HEK293 (cell line): ENCODE data around the gene SYNE1.

Experiments
- CTCF ChIA-PET: fragments of 350-600 bp; formaldehyde crosslinking; extraction: SDS; loops from one replicate; lab custom pipeline; 2021; ENCODE audit warnings: antibody characterized with exemption; lab: Yijun Ruan, JAX
- POLR2A ChIA-PET: fragments of 300-600 bp; formaldehyde crosslinking; extraction: SDS; loops from one replicate; lab custom pipeline; 2020; ENCODE audit warnings: antibody characterized with exemption, inconsistent platforms; lab: Yijun Ruan, JAX
- H3K27ac ChIP-seq: fragments of 200-500 bp; sonication (Bioruptor generic); 2 replicates; pipeline ENCODE4 v1.5.1; 2014; ENCODE audit warnings: low read depth, low read length, control low read depth, inconsistent platforms; ENCODE audit errors: extremely low read depth
- H3K36me3 ChIP-seq, 2 experiments: fragments of 200-500 bp in 1 of 2; sonication (Bioruptor generic) in 1 of 2; 1 replicate in 1 of 2; 2 replicates in 1 of 2; pipeline ENCODE4 v1.5.1; 2014 to 2017; ENCODE audit warnings: inconsistent platforms in 2 of 2, low read length in 2 of 2; ENCODE audit not compliant: control insufficient read depth in 2 of 2, insufficient read depth in 1 of 2
- H3K4me1 ChIP-seq: fragments of 200-500 bp; sonication (Bioruptor generic); 2 replicates; pipeline ENCODE4 v1.5.1; 2014; ENCODE audit warnings: mild to moderate bottlenecking, low read length, inconsistent platforms; ENCODE audit not compliant: control insufficient read depth, insufficient read depth
- H3K4me3 ChIP-seq: 2 replicates; pipeline ENCODE4 v1.5.1; 2011; ENCODE audit warnings: low read depth, mild to moderate bottlenecking, control low read depth, low read length, moderate library complexity
- H3K9me3 ChIP-seq: fragments of 200-500 bp; sonication (Bioruptor generic); 2 replicates; pipeline ENCODE4 v1.5.1; 2014; ENCODE audit warnings: low read depth, low read length, inconsistent platforms; ENCODE audit not compliant: control insufficient read depth, insufficient read depth
- HIC1 ChIP-seq: fragments of 450-650 bp; formaldehyde crosslinking; IDR thresholded peaks from 2 replicates; pipeline ENCODE4 v1.5.1; 2016; ENCODE audit warnings: missing biosample characterization, missing genetic modification characterization
- PRDM1 ChIP-seq: fragments of 450-650 bp; formaldehyde crosslinking; IDR thresholded peaks from 2 replicates; pipeline ENCODE4; 2016; ENCODE audit warnings: missing biosample characterization, missing genetic modification characterization
- PRDM10 ChIP-seq: fragments of 450-650 bp; formaldehyde crosslinking; IDR thresholded peaks from 2 replicates; pipeline ENCODE4 v1.5.1; 2016; ENCODE audit warnings: missing biosample characterization, missing genetic modification characterization
- TRIM28 ChIP-seq: IDR thresholded peaks from 2 replicates; pipeline ENCODE4 v1.6.1; 2011; ENCODE audit warnings: low read length, control low read depth, borderline replicate concordance
- TSHZ1 ChIP-seq: fragments of 450-650 bp; formaldehyde crosslinking; IDR thresholded peaks from 2 replicates; pipeline ENCODE4 v1.5.1; 2016; ENCODE audit warnings: missing biosample characterization, missing genetic modification characterization, borderline replicate concordance
- ZBTB17 ChIP-seq: fragments of 450-650 bp; formaldehyde crosslinking; IDR thresholded peaks from 2 replicates; pipeline ENCODE4 v1.5.1; 2016; ENCODE audit warnings: missing biosample characterization, missing genetic modification characterization
- ZBTB20 ChIP-seq: fragments of 450-650 bp; formaldehyde crosslinking; IDR thresholded peaks from 2 replicates; pipeline ENCODE4 v1.5.1; 2016; ENCODE audit warnings: missing biosample characterization, missing genetic modification characterization
- ZBTB21 ChIP-seq: fragments of 450-650 bp; formaldehyde crosslinking; IDR thresholded peaks from 2 replicates; pipeline ENCODE4 v1.5.1; 2017; ENCODE audit warnings: missing biosample characterization, missing genetic modification characterization
- ZFP69B ChIP-seq: fragments of 450-650 bp; formaldehyde crosslinking; IDR thresholded peaks from 2 replicates; pipeline ENCODE4 v1.5.1; 2016; ENCODE audit warnings: missing biosample characterization, missing genetic modification characterization
- ZNF112 ChIP-seq: fragments of 450-650 bp; formaldehyde crosslinking; IDR thresholded peaks from 2 replicates; pipeline ENCODE4 v1.5.0; 2017; ENCODE audit warnings: missing biosample characterization, missing genetic modification characterization
- ZNF140 ChIP-seq: fragments of 450-650 bp; formaldehyde crosslinking; IDR thresholded peaks from 2 replicates; pipeline ENCODE4 v1.5.1; 2016; ENCODE audit warnings: missing biosample characterization, missing genetic modification characterization
- ZNF335 ChIP-seq: fragments of 450-650 bp; formaldehyde crosslinking; conservative IDR thresholded peaks from 2 replicates; pipeline ENCODE4 v1.5.1; 2016; ENCODE audit warnings: missing biosample characterization, missing genetic modification characterization
- ZNF341 ChIP-seq: fragments of 450-650 bp; formaldehyde crosslinking; IDR thresholded peaks from 2 replicates; pipeline ENCODE4; 2016; ENCODE audit warnings: low read depth, missing biosample characterization, missing genetic modification characterization
- ZNF391 ChIP-seq: fragments of 450-650 bp; formaldehyde crosslinking; IDR thresholded peaks from 2 replicates; pipeline ENCODE4 v1.5.1; 2016; ENCODE audit warnings: low read depth, missing biosample characterization, missing genetic modification characterization, borderline replicate concordance
- ZNF449 ChIP-seq: fragments of 450-650 bp; formaldehyde crosslinking; IDR thresholded peaks from 2 replicates; pipeline ENCODE4 v1.5.1; 2017; ENCODE audit warnings: missing biosample characterization, mild to moderate bottlenecking, missing genetic modification characterization, moderate library complexity
- ZNF488 ChIP-seq: fragments of 450-650 bp; formaldehyde crosslinking; IDR thresholded peaks from 2 replicates; pipeline ENCODE4 v1.5.1; 2016; ENCODE audit warnings: missing biosample characterization, missing genetic modification characterization
- ZNF521 ChIP-seq: fragments of 450-650 bp; formaldehyde crosslinking; IDR thresholded peaks from 2 replicates; pipeline ENCODE4 v1.5.1; 2017; ENCODE audit warnings: missing biosample characterization, mild to moderate bottlenecking, missing genetic modification characterization
- ZNF558 ChIP-seq: fragments of 450-650 bp; formaldehyde crosslinking; IDR thresholded peaks from 2 replicates; pipeline ENCODE4 v1.5.1; 2016; ENCODE audit warnings: missing biosample characterization, missing genetic modification characterization
- ZNF600 ChIP-seq: fragments of 450-650 bp; formaldehyde crosslinking; IDR thresholded peaks from 2 replicates; pipeline ENCODE4 v1.5.1; 2016; ENCODE audit warnings: missing biosample characterization, missing genetic modification characterization
- ZNF629 ChIP-seq: fragments of 450-650 bp; formaldehyde crosslinking; IDR thresholded peaks from 2 replicates; pipeline ENCODE4 v1.5.1; 2017; ENCODE audit warnings: missing biosample characterization, missing genetic modification characterization
- ZNF792 ChIP-seq: fragments of 450-650 bp; formaldehyde crosslinking; IDR thresholded peaks from 2 replicates; pipeline ENCODE4 v1.5.1; 2016; ENCODE audit warnings: missing biosample characterization, missing genetic modification characterization

Gene SYNE1

GRCh38 chr6:152380993-152381898, 255.9 kb downstream of the SYNE1 start:
- TF ChIP-seq ZBTB20 = peak; percentile 46; the same call in 1 of the 2 replicates
- peak; percentile 23; the same call in 1 of the 2 replicates for TF ChIP-seq ZBTB21
- TF ChIP-seq ZFP69B = no peak
- 0 out of 2 replicates have a peak, but pooled peaks have one; percentile 55 for TF ChIP-seq ZNF792 (tag by site-specific recombination)
- TF ChIP-seq HIC1 (tag by site-specific recombination) = 0 out of 2 replicates have a peak, but pooled peaks have one; percentile 22
- peak; percentile 61; the same call in 1 of the 2 replicates for TF ChIP-seq TRIM28
- peak; percentile 80 for TF ChIP-seq ZBTB17
- TF ChIP-seq ZNF140 (tag by site-specific recombination) = no peak
- peak; percentile 81 for TF ChIP-seq PRDM10 (tag by site-specific recombination)
- peak; percentile 98 for TF ChIP-seq ZNF335
- TF ChIP-seq ZNF600 (tag by site-specific recombination) = peak; percentile 83
- Histone ChIP-seq H3K27ac (peak overlapping the region; percentile 32; the same call in 1 of the 2 replicates), H3K4me1 (no peaks in the 10 kb centered on the region), H3K4me3 (peak overlapping the region; percentile 58), H3K36me3 (peaks cover 0 to 2% of the 10 kb centered on the region in 2 experiments; a peak in 1 of 3 replicates), H3K9me3 (no peaks in the 10 kb centered on the region)
- ChIA-PET CTCF (interaction anchor here (0.5 to 1.2 kb wide), 4 partner anchors 10 to 1776 kb away, joined by 3 to 4 read pairs (median 3); no protein-coding TSS in a partner anchor), POLR2A (interaction anchor here (1.4 to 1.5 kb wide), 2 partner anchors 19 to 79 kb away, joined by 5 to 8 read pairs; no protein-coding TSS in a partner anchor)

GRCh38 chr6:152380351-152380767, 256.8 kb downstream of the SYNE1 start:
- Histone ChIP-seq H3K9me3 (no peaks in the 10 kb centered on the region), H3K4me1 (no peaks in the 10 kb centered on the region), H3K27ac (peak overlapping the region; percentile 37), H3K4me3 (peak overlapping the region; percentile 58), H3K36me3 (peaks cover 0 to 9% of the 10 kb centered on the region in 2 experiments; a peak in 1 of 3 replicates)
- ChIA-PET CTCF (interaction anchor here (0.5 to 1.2 kb wide), 6 partner anchors 9 to 1777 kb away, joined by 3 to 5 read pairs (median 4); no protein-coding TSS in a partner anchor), POLR2A (interaction anchor here (0.6 to 1.5 kb wide), 3 partner anchors 19 to 1503 kb away, joined by 3 to 8 read pairs (median 5); no protein-coding TSS in a partner anchor)
- no peak for TF ChIP-seq ZNF521 (tag by site-specific recombination)
- TF ChIP-seq ZNF391 = no peak
- no peak for TF ChIP-seq ZNF112 (tag by site-specific recombination)
- TF ChIP-seq ZNF558 = no peak
- no peak for TF ChIP-seq ZNF449 (tag by site-specific recombination)
- TF ChIP-seq TRIM28 = no peak
- peak; percentile 20; the same call in 1 of the 2 replicates for TF ChIP-seq ZNF629 (tag by site-specific recombination)
- no peak for TF ChIP-seq ZNF341 (tag by site-specific recombination)
- TF ChIP-seq ZNF488 (tag by site-specific recombination) = no peak
- TF ChIP-seq PRDM1 (tag by site-specific recombination) = peak; percentile 33; the same call in 1 of the 2 replicates
- TF ChIP-seq TSHZ1 (tag by site-specific recombination) = no peak
